Muscle layer of duodenum (tissue), 2 donors: ENCODE data around the gene CYTL1.

ENCODE experiments used
- H3K27ac ChIP-seq: one replicate; pipeline ENCODE4 v1.7.0; 2013; ENCODE audit warnings: mild to moderate bottlenecking, low read length
- H3K27me3 ChIP-seq: one replicate; pipeline ENCODE4 v1.7.0; 2013; ENCODE audit warnings: low read depth, mild to moderate bottlenecking, control low read depth, low read length
- H3K36me3 ChIP-seq, 2 donors: one replicate each; pipeline ENCODE4 v1.7.0; 2013; ENCODE audit warnings: low read length in 2 of 2, control low read depth in 1 of 2, mild to moderate bottlenecking in 1 of 2; ENCODE audit not compliant: insufficient read depth in 2 of 2, control insufficient read depth in 1 of 2
- H3K4me1 ChIP-seq, 2 donors: one replicate each; pipeline ENCODE4 v1.7.0; 2013; ENCODE audit warnings: low read length in 2 of 2, mild to moderate bottlenecking in 2 of 2, control low read depth in 1 of 2, moderate library complexity in 1 of 2; ENCODE audit not compliant: insufficient read depth in 2 of 2, control insufficient read depth in 1 of 2
- H3K4me3 ChIP-seq, 2 donors: one replicate each; pipeline ENCODE4 v1.7.0; 2013; ENCODE audit warnings: low read length in 2 of 2, low read depth in 1 of 2, mild to moderate bottlenecking in 1 of 2
- H3K9me3 ChIP-seq, 2 donors: one replicate each; pipeline ENCODE4 v1.7.0; 2013; ENCODE audit warnings: low read length in 2 of 2, control low read depth in 1 of 2, mild to moderate bottlenecking in 1 of 2; ENCODE audit not compliant: control insufficient read depth in 1 of 2
- donor health status: healthy.

The CYTL1 gene

GRCh38 chr4:5048721-5049120 is 29.5 kb upstream of the CYTL1 start:
- H3K4me3 ChIP-seq: no peak overlapping the region
- no peak overlapping the region for H3K27ac ChIP-seq
- no peaks in the 10 kb centered on the region for H3K9me3 ChIP-seq
- no peaks in the 10 kb centered on the region for H3K36me3 ChIP-seq
- no peaks in the 10 kb centered on the region for H3K27me3 ChIP-seq
- H3K4me1 ChIP-seq: peaks cover 0 to 11% of the 10 kb centered on the region in 2 donors

- H3K9me3 ChIP-seq: no peaks in the 10 kb centered on the region
- peaks cover 0 to under 1% of the 10 kb centered on the region in 2 donors for H3K4me1 ChIP-seq
- no peak overlapping the region for H3K27ac ChIP-seq
- H3K27me3 ChIP-seq: no peaks in the 10 kb centered on the region
- no peaks in the 10 kb centered on the region for H3K36me3 ChIP-seq
- no peak overlapping the region for H3K4me3 ChIP-seq
Observed at GRCh38 chr4:5045097-5045496, 25.8 kb upstream of the CYTL1 start.

GRCh38 chr4:5044341-5044740 is 25.1 kb upstream of the CYTL1 start:
- H3K27ac ChIP-seq: no peak overlapping the region

GRCh38 chr4:5043579-5043978 is 24.3 kb upstream of the CYTL1 start:
- Histone ChIP-seq H3K27me3 (no peaks in the 10 kb centered on the region), H3K4me1 (no peaks in the 10 kb centered on the region), H3K27ac (no peak overlapping the region), H3K4me3 (no peak overlapping the region), H3K36me3 (no peaks in the 10 kb centered on the region), H3K9me3 (no peaks in the 10 kb centered on the region)

More at GRCh38 chr4:5044341-5044740, 25.1 kb upstream of the CYTL1 start:
- no peaks in the 10 kb centered on the region for H3K36me3 ChIP-seq
- no peaks in the 10 kb centered on the region for H3K4me1 ChIP-seq
- H3K27me3 ChIP-seq: no peaks in the 10 kb centered on the region
- H3K9me3 ChIP-seq: no peaks in the 10 kb centered on the region
- H3K4me3 ChIP-seq: no peak overlapping the region

GRCh38 chr4:5041699-5042098 is 22.4 kb upstream of the CYTL1 start:
- Histone ChIP-seq H3K4me3 (no peak overlapping the region), H3K4me1 (peaks cover 0 to 4% of the 10 kb centered on the region in 2 donors), H3K9me3 (no peaks in the 10 kb centered on the region), H3K27ac (no peak overlapping the region), H3K27me3 (no peaks in the 10 kb centered on the region), H3K36me3 (no peaks in the 10 kb centered on the region)

GRCh38 chr4:5040856-5041620 is 21.8 kb upstream of the CYTL1 start:
- no peak overlapping the region for H3K27ac ChIP-seq
- no peaks in the 10 kb centered on the region for H3K9me3 ChIP-seq
- H3K27me3 ChIP-seq: no peaks in the 10 kb centered on the region
- H3K36me3 ChIP-seq: no peaks in the 10 kb centered on the region
- H3K4me1 ChIP-seq: peaks cover 0 to 4% of the 10 kb centered on the region in 2 donors
- no peak overlapping the region for H3K4me3 ChIP-seq

GRCh38 chr4:5039800-5040199 is 20.5 kb upstream of the CYTL1 start:
- Histone ChIP-seq H3K27me3 (no peaks in the 10 kb centered on the region), H3K4me3 (no peak overlapping the region), H3K4me1 (peaks cover 0 to 10% of the 10 kb centered on the region in 2 donors), H3K36me3 (no peaks in the 10 kb centered on the region), H3K9me3 (no peaks in the 10 kb centered on the region), H3K27ac (no peak overlapping the region)

- H3K27ac ChIP-seq: no peak overlapping the region
Observed at GRCh38 chr4:5037553-5038551, 18.6 kb upstream of the CYTL1 start.

GRCh38 chr4:5036239-5036638 is 17.0 kb upstream of the CYTL1 start:
- Histone ChIP-seq H3K27ac (no peak overlapping the region), H3K4me3 (no peak overlapping the region), H3K9me3 (no peaks in the 10 kb centered on the region), H3K4me1 (peaks cover 10 to 27% of the 10 kb centered on the region in 2 donors), H3K36me3 (no peaks in the 10 kb centered on the region), H3K27me3 (no peaks in the 10 kb centered on the region)

More at GRCh38 chr4:5037553-5038551, 18.6 kb upstream of the CYTL1 start:
- H3K27me3 ChIP-seq: no peaks in the 10 kb centered on the region
- no peaks in the 10 kb centered on the region for H3K9me3 ChIP-seq
- H3K4me1 ChIP-seq: peaks cover 10 to 27% of the 10 kb centered on the region in 2 donors
- H3K36me3 ChIP-seq: no peaks in the 10 kb centered on the region
- no peak overlapping the region for H3K4me3 ChIP-seq

- no peak overlapping the region for H3K4me3 ChIP-seq
- H3K36me3 ChIP-seq: no peaks in the 10 kb centered on the region
- peaks cover 10 to 27% of the 10 kb centered on the region in 2 donors for H3K4me1 ChIP-seq
- no peaks in the 10 kb centered on the region for H3K27me3 ChIP-seq
- H3K9me3 ChIP-seq: no peaks in the 10 kb centered on the region
- no peak overlapping the region for H3K27ac ChIP-seq
Observed at GRCh38 chr4:5034206-5034605, 14.9 kb upstream of the CYTL1 start.

GRCh38 chr4:5033281-5033841 is 14.1 kb upstream of the CYTL1 start:
- Histone ChIP-seq H3K4me3 (no peak overlapping the region), H3K4me1 (peaks cover 10 to 27% of the 10 kb centered on the region in 2 donors), H3K27me3 (no peaks in the 10 kb centered on the region), H3K36me3 (no peaks in the 10 kb centered on the region), H3K9me3 (no peaks in the 10 kb centered on the region), H3K27ac (no peak overlapping the region)
